Loucy (cell line): ENCODE results near the gene H2BK1.

Experiments
- H2AFZ ChIP-seq: fragments of 200-600 bp; sonication (generic); 2 replicates; pipeline ENCODE4 v1.6.0; 2016; ENCODE audit warnings: antibody characterized with exemption, mild to moderate bottlenecking, low read length, moderate library complexity
- H3F3A ChIP-seq: fragments of 200-600 bp; 2 replicates; pipeline ENCODE4 v1.6.0; 2016; ENCODE audit warnings: antibody characterized with exemption, low read depth, mild to moderate bottlenecking
- H3K27me3 ChIP-seq: fragments of 200-600 bp; sonication (generic); 2 replicates; pipeline ENCODE4 v1.6.1; 2014; ENCODE audit warnings: low read length, mild to moderate bottlenecking; ENCODE audit not compliant: insufficient read depth, poor library complexity, severe bottlenecking
- H3K36me3 ChIP-seq: fragments of 200-600 bp; sonication (generic); 2 replicates; pipeline ENCODE4 v1.6.1; 2016; ENCODE audit warnings: low read length; ENCODE audit not compliant: insufficient read depth
- H3K4me1 ChIP-seq: fragments of 200-600 bp; sonication (generic); 2 replicates; pipeline ENCODE4 v1.5.1; 2014; ENCODE audit warnings: low read length, mild to moderate bottlenecking; ENCODE audit not compliant: insufficient read depth, poor library complexity, severe bottlenecking
- H3K4me2 ChIP-seq: fragments of 200-600 bp; sonication (generic); 2 replicates; pipeline ENCODE4 v1.6.0; 2014; ENCODE audit warnings: antibody characterized with exemption, low read length, low read depth, mild to moderate bottlenecking; ENCODE audit not compliant: poor library complexity, severe bottlenecking
- H3K4me3 ChIP-seq: fragments of 200-600 bp; sonication (generic); 2 replicates; pipeline ENCODE4 v1.5.1; 2014; ENCODE audit warnings: low read length, mild to moderate bottlenecking, mixed read lengths; ENCODE audit not compliant: poor library complexity, severe bottlenecking
- H3K79me2 ChIP-seq: fragments of 200-600 bp; sonication (generic); 2 replicates; pipeline ENCODE4 v1.6.1; 2014; ENCODE audit warnings: low read length; ENCODE audit not compliant: insufficient read depth
- H3K9ac ChIP-seq: fragments of 200-600 bp; sonication (generic); 2 replicates; pipeline ENCODE4 v1.6.0; 2014; ENCODE audit warnings: mild to moderate bottlenecking, low read depth, low read length, moderate library complexity; ENCODE audit not compliant: poor library complexity, severe bottlenecking
- H3K9me2 ChIP-seq: fragments of 200-600 bp; sonication (generic); replicated peaks from 2 replicates; pipeline ENCODE4 v1.6.1; 2016; ENCODE audit warnings: low read depth, low read length, mixed read lengths
- H3K9me3 ChIP-seq: fragments of 200-600 bp; sonication (generic); 2 replicates; pipeline ENCODE4 v1.6.1; 2014; ENCODE audit warnings: mild to moderate bottlenecking, antibody characterized with exemption, low read length, low read depth; ENCODE audit not compliant: insufficient read depth
- H4K20me1 ChIP-seq: fragments of 200-600 bp; sonication (generic); 2 replicates; pipeline ENCODE4 v1.6.0; 2014; ENCODE audit warnings: antibody characterized with exemption, low read length, mild to moderate bottlenecking; ENCODE audit not compliant: insufficient read depth, poor library complexity, severe bottlenecking
- EZH2phosphoT487 ChIP-seq: fragments of 200-600 bp; IDR thresholded peaks from 2 replicates; pipeline ENCODE4 v1.6.1; 2018; ENCODE audit warnings: antibody characterized with exemption, mild to moderate bottlenecking, moderate library complexity, borderline replicate concordance
- TF ChIP-seq, protein P1 (sequence below): fragments of 200-600 bp; sonication (generic); conservative IDR thresholded peaks from 2 replicates; pipeline ENCODE4 v1.5.1; 2014; ENCODE audit warnings: mild to moderate bottlenecking, antibody characterized with exemption, low read length

Gene H2BK1

DNA sequence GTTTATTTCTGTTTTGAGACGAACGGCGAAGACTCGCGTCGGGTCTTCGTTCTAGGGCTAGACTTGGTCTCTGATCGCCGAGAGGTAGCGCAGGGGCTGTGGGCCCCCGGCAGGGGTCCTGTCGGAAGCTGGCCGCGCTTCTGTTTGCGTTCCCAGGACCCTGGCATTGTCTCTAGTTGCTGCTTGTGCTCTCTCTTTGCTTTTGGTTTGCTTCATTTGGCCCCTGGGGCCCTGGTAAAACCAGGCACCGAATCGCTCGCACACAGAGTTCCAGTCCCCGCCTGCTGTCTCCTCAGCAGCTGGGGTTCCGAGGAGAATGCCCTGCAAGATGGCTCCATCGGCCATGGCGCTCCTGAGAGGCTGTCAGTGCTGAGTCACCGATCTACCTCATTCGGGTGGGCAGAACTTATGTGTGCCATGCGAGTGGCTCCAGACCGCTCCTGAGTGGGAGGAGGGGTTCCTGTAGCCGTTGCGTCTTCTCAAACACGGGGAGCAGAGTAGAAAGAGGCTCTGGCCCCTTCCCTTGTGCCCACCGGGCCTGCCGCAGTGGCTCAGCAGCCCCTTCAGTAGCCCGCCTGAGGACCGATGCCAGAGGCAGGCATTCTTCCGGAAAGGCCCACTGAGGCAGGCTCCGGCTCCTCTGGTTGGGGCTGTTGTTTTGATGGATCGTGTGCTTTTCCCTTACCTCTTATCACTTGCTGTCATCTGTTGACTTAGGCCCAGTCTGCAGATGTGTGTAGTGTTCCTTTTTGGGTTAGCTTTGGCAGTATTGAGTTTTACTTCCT is 22.8 kb upstream of the H2BK1 start:
- Histone ChIP-seq H4K20me1 (peaks cover 38% of the 10 kb centered on the region), H3K9ac (peak overlapping the region; percentile 99), H2AFZ (0 out of 2 replicates have a peak overlapping the region, but pooled peaks have one; percentile 40), H3K4me1 (peaks cover 28% of the 10 kb centered on the region), H3K4me2 (peak overlapping the region; percentile 91), H3K36me3 (peaks cover 13% of the 10 kb centered on the region; the same call in 1 of the 2 replicates), H3K27me3 (peaks cover 5% of the 10 kb centered on the region), H3K79me2 (peaks cover 45% of the 10 kb centered on the region), H3F3A (no peaks in the 10 kb centered on the region), H3K4me3 (peak overlapping the region; percentile 99), H3K9me2 (no peaks in the 10 kb centered on the region), H3K9me3 (no peaks in the 10 kb centered on the region)
- no peak for TF ChIP-seq EZH2phosphoT487
- TF ChIP-seq, protein P1, sequence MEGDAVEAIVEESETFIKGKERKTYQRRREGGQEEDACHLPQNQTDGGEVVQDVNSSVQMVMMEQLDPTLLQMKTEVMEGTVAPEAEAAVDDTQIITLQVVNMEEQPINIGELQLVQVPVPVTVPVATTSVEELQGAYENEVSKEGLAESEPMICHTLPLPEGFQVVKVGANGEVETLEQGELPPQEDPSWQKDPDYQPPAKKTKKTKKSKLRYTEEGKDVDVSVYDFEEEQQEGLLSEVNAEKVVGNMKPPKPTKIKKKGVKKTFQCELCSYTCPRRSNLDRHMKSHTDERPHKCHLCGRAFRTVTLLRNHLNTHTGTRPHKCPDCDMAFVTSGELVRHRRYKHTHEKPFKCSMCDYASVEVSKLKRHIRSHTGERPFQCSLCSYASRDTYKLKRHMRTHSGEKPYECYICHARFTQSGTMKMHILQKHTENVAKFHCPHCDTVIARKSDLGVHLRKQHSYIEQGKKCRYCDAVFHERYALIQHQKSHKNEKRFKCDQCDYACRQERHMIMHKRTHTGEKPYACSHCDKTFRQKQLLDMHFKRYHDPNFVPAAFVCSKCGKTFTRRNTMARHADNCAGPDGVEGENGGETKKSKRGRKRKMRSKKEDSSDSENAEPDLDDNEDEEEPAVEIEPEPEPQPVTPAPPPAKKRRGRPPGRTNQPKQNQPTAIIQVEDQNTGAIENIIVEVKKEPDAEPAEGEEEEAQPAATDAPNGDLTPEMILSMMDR, result no peak

DNA sequence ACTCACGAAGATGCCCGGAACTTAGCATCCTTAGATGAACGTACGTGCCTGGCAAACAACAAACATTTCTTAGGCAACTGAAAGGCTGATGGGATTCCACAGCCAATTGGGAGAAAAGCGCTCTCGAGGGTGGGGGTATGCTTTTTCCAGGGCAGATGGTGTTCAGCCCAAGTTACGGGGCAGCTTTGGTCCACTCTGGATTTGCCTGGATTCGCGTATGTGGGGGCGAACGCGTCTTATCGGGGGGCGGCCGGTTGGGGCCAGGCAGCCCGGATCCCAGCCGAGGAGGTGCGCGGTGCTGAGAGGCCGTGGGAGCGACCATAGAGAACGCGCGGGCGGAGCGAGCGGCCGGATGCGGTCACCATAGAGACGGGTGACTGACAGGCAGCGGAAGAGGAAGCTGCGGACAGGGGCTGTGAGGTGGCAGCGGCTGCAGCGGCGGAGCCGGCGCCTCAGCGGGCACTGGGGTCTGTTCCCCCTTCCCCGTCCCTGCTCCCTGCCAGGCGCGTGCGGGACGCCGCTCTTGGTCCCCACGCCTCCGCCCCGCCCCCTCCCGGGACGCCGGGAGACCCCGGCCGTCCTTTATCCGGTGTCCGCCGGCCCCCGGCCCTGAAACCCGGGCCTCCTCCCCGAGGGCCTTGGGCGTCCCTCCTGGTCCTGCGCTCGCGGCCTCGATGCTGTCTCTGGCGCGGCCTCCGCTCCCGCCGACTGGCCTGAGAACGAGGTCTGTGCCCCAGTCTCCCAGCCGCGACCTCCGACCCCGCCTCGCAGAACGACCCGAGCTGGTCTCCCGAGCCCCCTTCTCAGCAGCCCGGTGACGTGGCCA is 22.0 kb upstream of the H2BK1 start, which contains the start of gene CHPF2:
TSS of gene CHPF2 (plus strand) at position 393 of the 826 bp plus-strand sequence. CDS start 1,529 bp downstream, outside the sequence.
- Histone ChIP-seq H3K36me3 (peaks cover 6% of the 10 kb centered on the region; the same call in 1 of the 2 replicates), H3K9me2 (no peaks in the 10 kb centered on the region), H3K79me2 (peaks cover 45% of the 10 kb centered on the region), H3K4me1 (peaks cover 28% of the 10 kb centered on the region), H3K9ac (peak within 1 kb of the TSS; percentile 99), H3K27me3 (peaks cover 5% of the 10 kb centered on the region), H3K9me3 (no peaks in the 10 kb centered on the region), H4K20me1 (peaks cover 38% of the 10 kb centered on the region), H3K4me2 (peak within 1 kb of the TSS; percentile 91), H3F3A (no peaks in the 10 kb centered on the region), H2AFZ (peak within 1 kb of the TSS; percentile 96), H3K4me3 (peak within 1 kb of the TSS; percentile 99)
- no peak for TF ChIP-seq EZH2phosphoT487
- TF ChIP-seq, protein P1, result no peak

DNA sequence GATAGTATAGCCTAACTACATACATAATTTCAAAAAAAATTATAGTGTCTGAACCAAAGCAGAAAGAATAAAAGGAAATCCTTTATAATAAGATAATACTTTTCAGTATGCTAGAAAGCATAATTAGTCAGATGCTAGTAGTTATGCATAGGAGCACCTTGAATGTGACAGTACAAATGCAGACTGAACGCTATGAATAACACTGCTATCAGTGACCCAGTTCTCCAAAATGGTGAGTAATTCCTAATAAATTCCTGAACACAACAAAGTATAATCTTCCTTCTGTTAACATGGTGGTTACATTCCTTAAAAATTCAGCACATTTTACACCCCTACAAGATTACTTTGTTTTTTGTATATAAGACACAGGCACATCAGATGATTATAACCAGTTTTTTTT is 20.8 kb upstream of the H2BK1 start:
- peaks cover 31% of the 10 kb centered on the region for H3K4me1 ChIP-seq
- no peaks in the 10 kb centered on the region for H3F3A ChIP-seq
- TF ChIP-seq, protein P1, result no peak
- no peak for TF ChIP-seq EZH2phosphoT487
- H3K36me3 ChIP-seq, result no peaks in the 10 kb centered on the region; the same call in 1 of the 2 replicates
- H3K79me2 ChIP-seq, result peaks cover 54% of the 10 kb centered on the region
- H3K4me2 ChIP-seq, result peak overlapping the region; percentile 91
- H3K9me3 ChIP-seq, result no peaks in the 10 kb centered on the region
- no peaks in the 10 kb centered on the region for H3K9me2 ChIP-seq
- peak overlapping the region; percentile 99 for H3K4me3 ChIP-seq
- no peak overlapping the region for H3K9ac ChIP-seq
- H3K27me3 ChIP-seq, result peaks cover 5% of the 10 kb centered on the region
- H4K20me1 ChIP-seq, result peaks cover 40% of the 10 kb centered on the region
- no peak overlapping the region for H2AFZ ChIP-seq
